Stimulated activated CD8-positive, alpha-beta memory T cell treated with anti-CD3 and anti-CD28 coated beads, Interleukin-12 subunit alpha, Interleukin-12 subunit beta, amount 100 ng/mL, for 24 hours (primary cell): ENCODE results near the gene CCND3.

ENCODE experiments used
- DNase-seq: peaks from one replicate; pipeline ENCODE4 v3.0.0-alpha.2; 2020; ENCODE audit errors: extremely low read depth

Gene CCND3

GRCh38 chr6:41921712-41921998, 20.0 kb downstream of the CCND3 start:
- DNase-seq: no peak

GRCh38 chr6:41920921-41921711, 20.5 kb downstream of the CCND3 start, which contains the start of the genes BYSL and MED20:
BYSL (plus strand) TSS chr6:41921499; CDS start chr6:41921563, 64 bp downstream.
MED20 (minus strand) TSS chr6:41921139; CDS start chr6:41921018, 121 bp downstream.
- DNase-seq: peak; percentile 88

GRCh38 chr6:41917528-41917927, 24.1 kb downstream of the CCND3 start:
- no peak for DNase-seq

- DNase-seq: no peak
Observed at GRCh38 chr6:41914869-41915530, 26.6 kb downstream of the CCND3 start.

- no peak for DNase-seq
Observed at GRCh38 chr6:41914343-41914742, 27.3 kb downstream of the CCND3 start.

GRCh38 chr6:41909727-41910126, 31.9 kb downstream of the CCND3 start:
- DNase-seq: no peak

- DNase-seq: no peak
Observed at GRCh38 chr6:41901882-41902519, 39.6 kb downstream of the CCND3 start.

- no peak for DNase-seq
Observed at GRCh38 chr6:41900861-41901260, 40.7 kb downstream of the CCND3 start.

GRCh38 chr6:41896281-41896680, 45.3 kb downstream of the CCND3 start:
- DNase-seq: no peak

- DNase-seq: peak; percentile 88
Observed at GRCh38 chr6:41895300-41896233, 46.0 kb downstream of the CCND3 start, which contains the start of gene USP49. USP49 (minus strand) TSS chr6:41895375; CDS start chr6:41806983, 88,392 bp downstream.

GRCh38 chr6:41894366-41895299, 47.0 kb downstream of the CCND3 start:
- no peak for DNase-seq

GRCh38 chr6:41892921-41893564, 48.6 kb downstream of the CCND3 start:
- DNase-seq: no peak

- no peak for DNase-seq
Observed at GRCh38 chr6:41887331-41887751, 54.3 kb downstream of the CCND3 start.

- no peak for DNase-seq
Observed at GRCh38 chr6:41885930-41886329, 55.7 kb downstream of the CCND3 start.

GRCh38 chr6:41884957-41885356, 56.7 kb downstream of the CCND3 start:
- DNase-seq: no peak
